GM18526 (cell line): Measurements from ENCODE around the gene CHTF18.

Experiments
- POLR2A ChIP-seq: IDR thresholded peaks from 3 replicates; pipeline ENCODE4 v1.6.1; 2011; ENCODE audit not compliant: insufficient read length; ENCODE audit errors: extremely low read depth

CHTF18 gene

DNA sequence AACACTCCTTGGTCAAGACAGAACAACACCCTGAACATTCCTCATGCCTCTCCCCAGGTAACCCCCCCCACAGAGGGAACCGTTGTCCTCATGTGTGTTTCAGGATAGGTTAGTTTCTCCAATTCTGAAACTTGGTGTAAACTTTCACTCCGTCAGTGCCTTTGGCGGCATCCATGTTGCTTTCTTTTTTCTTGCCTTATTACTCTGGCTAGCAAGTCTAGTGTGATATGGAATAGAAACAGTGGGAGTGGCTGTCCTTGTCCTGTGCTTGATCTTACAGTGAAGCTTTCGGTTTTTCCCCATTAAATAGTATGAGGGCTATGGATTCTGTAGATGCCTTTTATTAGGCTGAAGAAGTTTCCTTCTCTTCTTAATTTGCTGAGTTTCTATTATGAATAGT, 47.8 kb downstream of the CHTF18 start:
- TF ChIP-seq POLR2A: no peak

DNA sequence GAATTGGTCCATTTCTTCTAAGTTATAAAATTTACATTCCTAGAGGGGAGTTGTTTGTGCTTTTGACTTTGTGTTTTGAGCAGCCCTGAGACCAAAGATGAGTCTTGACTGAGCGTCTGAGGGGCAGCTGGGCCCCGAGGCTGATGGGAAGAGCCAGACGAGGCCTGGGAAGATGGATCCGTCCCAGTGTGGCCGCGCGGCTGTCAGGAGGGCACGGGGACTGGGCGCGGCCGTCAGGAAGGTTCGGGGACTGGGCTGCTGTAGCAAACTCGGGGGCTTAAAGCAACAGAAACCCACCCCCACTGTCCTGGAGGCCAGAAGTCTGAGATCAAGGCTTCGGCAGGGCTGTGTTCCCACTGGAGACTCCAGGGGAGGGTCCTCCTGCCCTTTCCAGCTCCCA, 50.3 kb downstream of the CHTF18 start:
- no peak for TF ChIP-seq POLR2A

DNA sequence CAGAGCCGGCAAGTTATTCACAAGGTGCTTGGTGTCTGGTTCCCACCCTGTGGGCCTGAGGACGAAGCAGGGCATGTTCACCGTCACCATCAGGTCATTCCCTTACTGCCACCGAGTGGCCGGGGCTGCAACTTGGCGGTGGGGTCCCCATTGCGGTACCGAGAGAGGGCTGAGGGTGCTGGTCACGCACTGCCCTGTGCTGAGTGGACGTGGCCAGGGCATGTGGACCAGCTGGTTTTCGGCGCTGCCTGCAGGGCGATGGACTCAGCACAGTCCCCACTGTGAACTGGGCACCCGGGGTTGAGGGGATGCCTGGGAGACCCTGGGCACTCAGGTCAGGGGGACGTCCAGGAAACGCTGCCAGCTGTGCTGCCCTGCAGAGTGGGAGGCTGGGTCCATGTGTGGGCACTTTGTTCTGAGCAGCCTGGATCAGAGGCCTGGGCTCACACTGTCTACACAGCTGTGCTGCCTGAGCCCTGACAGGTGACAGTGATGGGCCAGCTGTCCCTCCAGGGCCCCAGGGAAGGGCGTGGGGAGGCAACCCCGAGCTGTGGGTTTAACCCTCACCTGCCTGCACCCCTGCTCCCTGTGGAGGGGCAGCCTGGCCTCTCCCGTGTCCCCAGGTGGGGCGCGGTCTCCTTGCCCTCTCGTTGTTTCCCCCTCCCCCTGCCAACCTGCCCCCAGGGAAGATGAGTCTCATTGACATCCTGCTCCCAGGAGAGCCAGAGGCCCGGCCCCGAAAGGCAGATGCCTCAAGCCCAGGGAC, 51.4 kb downstream of the CHTF18 start:
- TF ChIP-seq POLR2A: no peak

DNA sequence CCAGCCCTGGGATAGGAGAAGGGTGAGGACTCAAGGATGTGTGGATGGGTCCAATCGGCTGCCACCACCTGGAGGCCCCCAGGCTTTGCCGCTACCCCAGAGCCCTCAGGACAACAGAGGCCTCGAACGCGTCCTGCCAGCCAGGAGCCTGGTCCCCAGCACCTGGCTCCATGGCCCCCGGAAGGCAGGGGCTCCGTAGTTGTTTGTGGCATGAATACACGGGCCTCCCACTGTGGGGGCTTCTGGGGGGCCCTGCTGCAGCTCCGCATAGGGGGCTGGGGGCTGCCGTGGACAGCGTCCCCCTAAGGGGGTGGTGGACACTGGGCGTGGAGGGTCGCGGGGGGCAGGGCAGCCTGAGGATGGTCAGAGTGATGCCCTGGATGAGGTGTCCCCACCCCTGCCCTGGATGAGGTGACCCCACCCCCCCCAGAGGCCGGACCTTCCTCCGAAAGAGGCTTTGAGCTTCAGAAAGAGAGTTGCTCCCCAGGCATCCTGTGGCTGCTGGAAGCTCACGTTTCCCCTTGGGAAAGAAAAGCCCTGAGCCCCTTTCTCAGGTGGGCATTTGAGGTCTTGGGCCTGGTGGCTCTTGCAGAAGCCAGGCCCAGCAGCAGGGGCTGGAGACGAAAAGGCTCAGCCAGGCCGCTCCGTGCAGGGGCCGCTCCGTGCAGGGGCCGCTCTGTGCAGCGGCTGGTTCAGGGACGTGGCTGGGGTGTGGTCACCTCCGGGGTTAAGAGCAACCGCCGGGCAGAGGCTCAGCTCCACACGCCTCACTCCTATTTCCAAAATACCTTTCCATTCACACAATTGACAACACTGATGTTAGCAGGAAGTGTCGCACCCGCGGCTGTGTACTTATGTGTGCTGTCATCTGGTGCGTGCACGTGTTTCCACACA, 52.4 kb downstream of the CHTF18 start:
- TF ChIP-seq POLR2A: no peak

DNA sequence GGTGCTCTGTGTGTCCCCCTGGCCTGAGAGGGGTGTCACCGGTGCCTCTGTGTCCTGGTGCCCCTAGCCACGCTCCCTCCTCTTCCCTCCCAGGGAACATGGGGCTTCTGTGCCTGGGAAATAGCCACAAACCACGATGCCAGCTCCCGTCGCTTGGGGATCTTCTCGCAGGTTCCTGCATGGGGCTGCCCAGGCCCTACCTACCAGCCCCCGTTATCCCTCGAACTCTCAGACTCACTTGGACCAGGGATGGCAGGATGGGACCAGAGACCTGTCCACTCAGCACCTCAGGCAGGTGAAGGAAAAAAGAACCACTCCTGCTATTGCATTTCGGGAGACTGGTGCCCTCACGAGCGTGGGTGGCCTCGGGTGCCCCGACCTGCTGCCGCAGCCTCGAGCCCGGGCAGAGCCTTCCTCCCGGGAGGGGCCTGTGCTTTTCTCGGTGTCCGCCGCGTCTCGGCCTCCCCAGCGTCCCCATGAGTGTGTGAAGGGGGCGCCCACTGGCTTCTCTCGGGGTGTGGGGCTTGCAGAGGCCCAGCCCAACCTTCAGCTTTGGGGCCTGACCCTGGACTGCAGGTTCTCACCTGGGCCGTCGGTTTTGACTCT, 53.1 kb downstream of the CHTF18 start:
- no peak for TF ChIP-seq POLR2A

DNA sequence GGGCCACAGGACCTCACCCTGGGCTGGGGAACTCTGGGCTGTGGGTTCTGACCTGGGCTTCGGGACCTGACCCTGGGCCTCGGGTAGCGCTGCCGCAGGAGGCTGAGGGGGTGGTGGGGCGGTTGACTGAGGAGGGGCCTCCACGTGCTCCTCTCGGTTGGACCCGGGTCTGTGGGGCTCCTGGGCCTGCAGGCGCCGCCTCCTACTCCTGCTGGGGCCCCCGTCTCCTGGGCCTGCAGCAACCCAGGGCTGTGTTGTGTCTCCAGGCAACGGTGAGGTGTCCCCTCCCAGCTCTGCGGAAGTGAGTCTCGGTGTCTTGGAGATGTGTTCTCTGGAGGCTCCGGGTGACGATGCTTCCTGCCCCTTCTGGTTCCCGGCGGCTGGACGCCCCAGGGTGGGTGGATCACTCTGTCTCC, 53.6 kb downstream of the CHTF18 start:
- TF ChIP-seq POLR2A: no peak

DNA sequence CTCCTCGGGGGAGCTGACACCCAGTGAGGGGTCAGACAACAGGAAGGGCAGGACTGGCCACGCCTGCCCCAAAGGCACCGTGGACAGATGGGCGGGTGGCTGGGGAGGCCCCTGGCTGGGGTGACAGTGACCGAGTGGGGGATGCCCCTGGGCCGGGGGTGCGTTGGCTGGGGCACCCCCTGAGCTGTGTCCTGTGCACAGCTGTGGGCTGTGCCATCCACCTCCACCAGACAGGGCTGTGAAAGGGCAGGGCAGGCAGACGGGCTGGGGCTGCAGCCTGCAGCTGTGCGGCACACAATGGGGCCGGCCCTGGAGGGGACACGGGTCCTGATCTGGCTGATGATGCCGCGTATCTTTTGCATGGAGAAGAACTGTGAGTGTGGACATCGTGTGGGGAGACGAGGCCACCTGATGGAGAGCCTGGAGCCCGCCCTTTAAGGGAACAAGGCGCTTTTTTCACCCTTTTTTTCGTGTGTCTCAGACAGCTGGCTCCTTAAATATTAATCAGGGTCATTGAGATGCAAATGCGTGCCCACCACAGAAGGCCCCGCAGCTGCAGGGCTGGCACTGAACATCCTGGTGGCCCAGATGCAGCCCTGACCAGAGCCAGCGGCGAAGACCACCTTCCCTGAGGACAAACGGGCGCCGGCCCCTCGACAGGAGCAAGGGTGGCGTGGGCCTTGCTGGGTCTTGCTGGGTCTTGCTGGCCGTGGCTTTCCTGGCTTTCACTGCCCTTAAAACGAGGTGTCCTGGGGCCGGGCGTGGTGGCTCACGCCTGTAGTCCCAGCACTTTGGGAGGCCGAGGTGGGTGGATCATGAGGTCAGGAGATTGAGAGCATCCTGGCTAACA, 54.5 kb downstream of the CHTF18 start:
- no peak for TF ChIP-seq POLR2A

DNA sequence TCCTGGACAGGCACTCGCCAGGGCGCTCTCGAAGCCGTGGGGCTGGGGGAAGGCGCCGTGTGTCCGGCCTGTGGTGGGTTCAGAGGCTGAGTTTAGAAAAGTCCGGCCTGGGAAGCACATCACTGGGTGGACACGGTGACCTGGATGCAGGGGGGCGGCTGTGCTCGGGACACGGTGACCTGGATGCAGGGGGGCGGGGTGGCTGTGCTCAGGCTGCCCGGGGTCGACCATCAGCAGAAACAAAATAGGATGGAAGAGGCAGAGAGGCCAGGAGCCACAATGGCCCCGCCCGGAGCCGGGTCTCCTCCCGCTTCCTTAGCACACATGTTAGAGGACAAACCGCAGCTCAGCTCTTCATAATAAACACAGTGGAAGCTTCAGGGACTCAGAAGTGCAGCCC, 55.4 kb downstream of the CHTF18 start:
- TF ChIP-seq POLR2A: no peak

DNA sequence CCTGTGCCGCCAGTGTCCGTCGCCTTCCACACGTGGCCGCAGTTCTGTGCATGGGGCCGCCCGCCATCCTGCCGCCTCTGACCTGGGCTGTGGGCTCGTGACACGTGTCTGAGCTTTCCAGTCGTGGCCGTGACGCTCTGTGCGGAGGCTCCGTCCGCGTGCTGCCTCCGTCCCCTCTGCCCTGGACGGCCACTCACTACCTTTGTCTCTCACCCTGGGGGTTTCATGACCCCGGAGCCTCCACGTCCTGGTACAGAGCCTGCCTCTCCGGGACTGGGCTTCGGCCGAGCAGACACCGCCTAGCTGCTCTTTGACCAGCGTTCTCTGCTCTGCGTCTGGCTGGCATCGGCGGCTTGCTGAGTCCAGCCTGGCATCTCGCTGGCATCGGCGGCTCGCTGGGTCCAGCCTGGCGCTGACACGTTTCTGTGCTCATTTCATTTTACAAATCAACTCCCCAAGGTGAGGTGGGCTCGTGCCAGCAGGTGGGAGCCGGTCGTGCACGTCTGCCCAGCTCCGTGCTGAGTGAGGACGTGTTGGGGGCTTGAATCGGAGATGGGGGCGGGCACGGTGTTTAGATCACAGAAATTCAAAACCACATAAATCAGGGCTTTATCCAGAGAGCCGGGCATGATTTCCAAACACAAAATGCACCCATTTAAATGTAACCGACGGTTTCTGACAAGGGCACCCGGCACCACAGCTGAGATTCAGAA, 56.4 kb downstream of the CHTF18 start:
- TF ChIP-seq POLR2A: no peak

DNA sequence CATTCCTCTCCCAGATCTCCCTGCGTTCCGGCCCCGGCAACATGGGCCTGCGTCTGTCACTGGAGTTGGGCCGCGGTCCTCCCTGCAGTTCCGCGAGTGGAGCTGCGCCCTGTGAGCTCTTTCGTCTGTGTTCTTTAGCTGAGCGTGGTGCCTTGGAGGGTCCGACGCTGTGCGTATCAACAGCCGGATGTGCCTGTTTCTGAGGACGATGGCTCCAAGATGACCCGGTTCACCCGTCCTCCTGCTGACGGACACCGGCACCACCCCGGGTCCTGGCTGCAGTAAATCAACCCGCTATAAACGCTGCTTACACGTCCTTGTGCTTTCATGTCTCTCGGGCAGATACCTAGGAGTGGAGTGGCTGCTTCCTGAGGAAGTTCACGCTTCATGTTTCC, 56.9 kb downstream of the CHTF18 start:
- no peak for TF ChIP-seq POLR2A

DNA sequence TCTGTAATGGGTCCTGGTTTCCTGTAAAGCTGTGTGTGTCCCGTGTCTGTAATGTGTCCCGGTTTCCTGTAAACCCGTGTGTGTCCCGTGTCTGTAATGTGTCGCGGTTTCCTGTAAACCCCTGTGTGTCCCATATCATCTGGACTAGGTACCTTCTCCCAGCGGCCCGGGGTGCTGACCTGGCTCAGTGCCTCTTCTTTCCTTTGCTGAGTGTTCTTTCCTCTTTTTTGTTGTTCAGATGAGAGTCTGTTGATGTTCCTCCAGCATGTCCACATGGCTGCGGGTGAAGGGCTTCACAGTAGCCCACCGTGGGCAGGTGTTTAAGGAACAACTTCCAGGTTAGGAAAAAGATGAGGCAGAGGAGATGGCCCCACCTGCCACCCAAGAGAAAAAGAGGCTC, 58.7 kb downstream of the CHTF18 start:
- no peak for TF ChIP-seq POLR2A
